NT2/D1 (cell line): Measurements from ENCODE around the gene AIG1.

Experiments
- DNase-seq: peaks from one replicate; pipeline ENCODE4 v3.0.0-alpha.2; 2011; ENCODE audit warnings: low read depth, low spot score
- H3K27me3 ChIP-seq: 2 replicates; pipeline ENCODE4 v1.6.0; 2011; ENCODE audit warnings: mild to moderate bottlenecking; ENCODE audit not compliant: insufficient read length, insufficient read depth
- H3K36me3 ChIP-seq: 2 replicates; pipeline ENCODE4 v1.6.1; 2011; ENCODE audit warnings: mild to moderate bottlenecking, low read length, mixed read lengths; ENCODE audit not compliant: insufficient read depth, insufficient read length
- H3K4me1 ChIP-seq: 2 replicates; pipeline ENCODE4 v1.5.1; 2011; ENCODE audit not compliant: insufficient read depth, insufficient read length
- H3K4me3 ChIP-seq: 2 replicates; pipeline ENCODE4 v1.5.1; 2011; ENCODE audit warnings: low read depth; ENCODE audit not compliant: insufficient read length
- H3K9ac ChIP-seq: 2 replicates; pipeline ENCODE4 v1.6.0; 2011; ENCODE audit warnings: low read depth; ENCODE audit not compliant: insufficient read length
- H3K9me3 ChIP-seq: 2 replicates; pipeline ENCODE4 v1.5.1; 2011; ENCODE audit warnings: mild to moderate bottlenecking, low read length; ENCODE audit not compliant: insufficient read depth
- SUZ12 ChIP-seq: IDR thresholded peaks from 2 replicates; pipeline ENCODE4 v1.6.1; 2011; ENCODE audit not compliant: insufficient read length, insufficient read depth; ENCODE audit errors: extremely low read depth
- YY1 ChIP-seq: IDR thresholded peaks from 2 replicates; pipeline ENCODE4 v1.6.1; 2011; ENCODE audit not compliant: insufficient read length, insufficient read depth
- ZNF274 ChIP-seq: IDR thresholded peaks from 2 replicates; pipeline ENCODE4 v1.6.1; 2011; ENCODE audit warnings: mild to moderate bottlenecking, low read depth, low read length

The AIG1 gene

GRCh38 chr6:143248359-143248758 lies 187.7 kb downstream of the AIG1 start:
- Histone ChIP-seq H3K9me3 (no peaks in the 10 kb centered on the region), H3K27me3 (no peaks in the 10 kb centered on the region), H3K36me3 (no peaks in the 10 kb centered on the region), H3K9ac (no peak overlapping the region), H3K4me1 (no peaks in the 10 kb centered on the region), H3K4me3 (no peak overlapping the region)
- TF ChIP-seq SUZ12: no peak
- no peak for TF ChIP-seq YY1
- no peak for TF ChIP-seq ZNF274
- DNase-seq: no peak

DNA sequence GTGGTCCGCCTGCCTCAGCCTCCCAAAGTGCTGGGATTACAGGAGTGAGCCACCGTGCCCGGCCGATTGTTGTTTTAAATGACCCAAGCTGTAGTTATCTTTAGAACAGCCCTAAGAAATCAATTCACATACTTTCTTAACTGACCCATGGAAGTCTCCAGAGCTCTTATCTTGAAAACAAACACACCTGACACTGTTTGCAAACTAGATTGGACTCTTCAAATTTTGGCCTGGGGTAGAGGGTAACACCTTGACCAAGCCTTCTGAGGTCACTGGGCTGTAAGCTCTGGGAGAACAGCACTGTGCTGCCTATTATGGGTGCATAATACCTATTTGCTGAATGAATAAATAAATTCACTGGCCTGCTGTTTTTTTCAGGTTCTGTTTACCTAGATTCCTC lies 190.6 kb downstream of the AIG1 start:
- TF ChIP-seq SUZ12 (no peak), YY1 (no peak)
- no peaks in the 10 kb centered on the region for H3K36me3 ChIP-seq
- H3K4me3 ChIP-seq: no peak overlapping the region
- no peak for DNase-seq
- no peaks in the 10 kb centered on the region for H3K4me1 ChIP-seq
- H3K9ac ChIP-seq: no peak overlapping the region
- H3K27me3 ChIP-seq: no peaks in the 10 kb centered on the region
- no peaks in the 10 kb centered on the region for H3K9me3 ChIP-seq

DNA sequence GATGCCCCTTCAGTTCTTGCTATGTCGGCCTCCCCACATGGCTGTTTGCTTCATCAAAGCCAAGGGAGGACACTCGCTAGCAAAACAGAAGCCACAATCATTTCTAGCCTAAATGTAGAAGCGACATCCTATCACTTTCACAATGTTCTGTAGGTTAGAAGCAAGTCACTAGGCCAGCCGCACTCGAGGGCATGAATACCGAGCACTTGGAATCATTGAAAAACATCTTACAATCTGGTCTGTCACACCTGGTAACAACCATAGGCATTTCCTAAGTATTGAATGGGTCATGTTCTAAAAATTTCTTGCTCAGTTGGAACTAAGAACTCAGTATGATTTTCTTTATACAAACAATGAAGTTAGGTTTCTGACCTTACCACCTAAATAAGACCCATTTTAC lies 192.3 kb downstream of the AIG1 start:
- TF ChIP-seq YY1 (no peak), ZNF274 (no peak), SUZ12 (no peak)
- Histone ChIP-seq H3K4me3 (no peak overlapping the region), H3K9me3 (no peaks in the 10 kb centered on the region), H3K36me3 (no peaks in the 10 kb centered on the region), H3K9ac (no peak overlapping the region), H3K4me1 (no peaks in the 10 kb centered on the region), H3K27me3 (no peaks in the 10 kb centered on the region)
- DNase-seq: no peak

- Histone ChIP-seq H3K9ac (no peak overlapping the region), H3K9me3 (no peaks in the 10 kb centered on the region), H3K4me1 (no peaks in the 10 kb centered on the region), H3K27me3 (no peaks in the 10 kb centered on the region), H3K36me3 (no peaks in the 10 kb centered on the region), H3K4me3 (no peak overlapping the region)
- TF ChIP-seq SUZ12 (no peak), YY1 (no peak)
- no peak for DNase-seq
Observed at GRCh38 chr6:143253586-143253985, 192.9 kb downstream of the AIG1 start.

- Histone ChIP-seq H3K36me3 (no peaks in the 10 kb centered on the region), H3K4me3 (no peak overlapping the region), H3K4me1 (no peaks in the 10 kb centered on the region), H3K9ac (no peak overlapping the region), H3K27me3 (no peaks in the 10 kb centered on the region), H3K9me3 (no peaks in the 10 kb centered on the region)
- DNase-seq: no peak
- TF ChIP-seq YY1: no peak
- TF ChIP-seq SUZ12: no peak
- no peak for TF ChIP-seq ZNF274
Observed at GRCh38 chr6:143258945-143259344, 198.3 kb downstream of the AIG1 start.

DNA sequence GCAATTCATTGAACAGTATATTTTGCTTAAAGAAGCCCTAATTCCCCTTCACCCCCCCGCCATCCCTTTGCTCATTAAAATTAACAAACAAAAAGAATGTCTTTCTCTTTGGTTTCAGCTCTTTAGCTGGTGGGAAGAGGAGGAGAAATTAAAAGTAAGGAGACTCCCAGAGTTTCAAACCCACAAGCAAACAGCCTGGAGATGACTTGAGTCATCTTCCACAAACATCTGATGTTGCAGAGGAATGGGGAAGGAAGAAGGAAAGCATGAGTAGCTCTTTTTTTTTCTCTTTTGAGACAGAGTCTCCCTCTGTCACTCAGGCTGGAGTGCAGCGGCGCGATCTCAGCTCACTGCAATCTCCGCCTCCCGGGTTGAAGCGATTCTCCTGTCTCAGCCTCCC lies 200.2 kb downstream of the AIG1 start:
- no peak for DNase-seq
- H3K27me3 ChIP-seq: no peaks in the 10 kb centered on the region
- no peak overlapping the region for H3K9ac ChIP-seq
- H3K36me3 ChIP-seq: no peaks in the 10 kb centered on the region
- no peaks in the 10 kb centered on the region for H3K4me1 ChIP-seq
- H3K9me3 ChIP-seq: no peaks in the 10 kb centered on the region
- no peak for TF ChIP-seq ZNF274
- TF ChIP-seq YY1: no peak
- no peak for TF ChIP-seq SUZ12
- no peak overlapping the region for H3K4me3 ChIP-seq

- no peaks in the 10 kb centered on the region for H3K9me3 ChIP-seq
- H3K27me3 ChIP-seq: no peaks in the 10 kb centered on the region
- TF ChIP-seq YY1 (no peak), SUZ12 (no peak), ZNF274 (no peak)
Observed at GRCh38 chr6:143261899-143262436, 201.3 kb downstream of the AIG1 start.

GRCh38 chr6:143262859-143263258 lies 202.2 kb downstream of the AIG1 start:
- TF ChIP-seq SUZ12 (no peak), YY1 (no peak), ZNF274 (no peak)
- no peak overlapping the region for H3K4me3 ChIP-seq
- no peaks in the 10 kb centered on the region for H3K9me3 ChIP-seq
- H3K9ac ChIP-seq: no peak overlapping the region
- H3K27me3 ChIP-seq: no peaks in the 10 kb centered on the region
- DNase-seq: no peak
- no peaks in the 10 kb centered on the region for H3K36me3 ChIP-seq
- no peaks in the 10 kb centered on the region for H3K4me1 ChIP-seq

More at GRCh38 chr6:143261899-143262436, 201.3 kb downstream of the AIG1 start:
- Histone ChIP-seq H3K4me1 (no peaks in the 10 kb centered on the region), H3K4me3 (no peak overlapping the region), H3K36me3 (no peaks in the 10 kb centered on the region), H3K9ac (no peak overlapping the region)
- no peak for DNase-seq
